Stimulated activated CD4-positive, alpha-beta T cell treated with anti-CD3 and anti-CD28 coated beads, Interleukin-15, amount 100 ng/mL, for 1 hour (primary cell): ENCODE data around the gene SPATA46.
"Not testable (repeated sequence)": the region's sequence is repeated elsewhere in the genome, so short reads cannot be mapped to it uniquely, and the experiment has no call there.

ENCODE experiments used
- DNase-seq, 2 donors: peaks; one replicate each; pipeline ENCODE4 v3.0.0-alpha.2; 2020; ENCODE audit warnings: low read depth in 1 of 2, low spot score in 1 of 2

SPATA46 gene

GRCh38 chr1:162358928-162359327 lies 17.7 kb downstream of the SPATA46 start:
- DNase-seq = no peak

DNA sequence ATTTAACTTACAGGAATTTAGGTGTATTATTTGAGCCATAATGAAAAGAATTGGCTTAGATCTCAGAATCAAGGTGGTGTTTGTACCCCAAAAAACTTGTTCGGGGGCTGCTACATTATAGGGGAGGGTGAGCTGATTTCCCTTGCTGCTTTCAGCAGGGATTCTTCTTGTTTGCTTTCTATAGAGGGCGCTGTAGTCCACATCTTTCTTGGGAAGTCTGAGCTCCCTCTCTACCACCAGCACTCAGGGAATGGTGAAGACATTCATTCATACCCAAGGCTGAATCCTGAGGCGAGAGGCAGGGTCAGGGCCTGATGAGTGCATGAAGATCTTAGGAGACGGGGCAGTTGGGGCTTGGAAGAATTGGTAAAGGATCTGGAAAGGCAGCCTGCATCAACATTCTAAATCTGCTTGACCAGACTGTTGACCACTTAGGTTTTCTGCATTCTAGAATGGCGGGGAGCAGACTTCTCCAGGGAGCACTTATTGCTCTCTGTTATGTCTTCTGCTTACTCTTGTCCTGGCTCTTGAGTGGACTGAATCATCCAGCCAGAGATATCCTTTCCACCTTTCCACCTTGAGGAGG lies 18.9 kb downstream of the SPATA46 start:
- no peak for DNase-seq

GRCh38 chr1:162353702-162354101 lies 23.0 kb downstream of the SPATA46 start:
- no peak for DNase-seq

- no peak for DNase-seq
Observed at GRCh38 chr1:162353078-162353477, 23.6 kb downstream of the SPATA46 start.

- not testable (repeated sequence) for DNase-seq
Observed at GRCh38 chr1:162351874-162352273, 24.8 kb downstream of the SPATA46 start.

GRCh38 chr1:162351246-162351842 lies 25.3 kb downstream of the SPATA46 start:
- DNase-seq = no peak

DNA sequence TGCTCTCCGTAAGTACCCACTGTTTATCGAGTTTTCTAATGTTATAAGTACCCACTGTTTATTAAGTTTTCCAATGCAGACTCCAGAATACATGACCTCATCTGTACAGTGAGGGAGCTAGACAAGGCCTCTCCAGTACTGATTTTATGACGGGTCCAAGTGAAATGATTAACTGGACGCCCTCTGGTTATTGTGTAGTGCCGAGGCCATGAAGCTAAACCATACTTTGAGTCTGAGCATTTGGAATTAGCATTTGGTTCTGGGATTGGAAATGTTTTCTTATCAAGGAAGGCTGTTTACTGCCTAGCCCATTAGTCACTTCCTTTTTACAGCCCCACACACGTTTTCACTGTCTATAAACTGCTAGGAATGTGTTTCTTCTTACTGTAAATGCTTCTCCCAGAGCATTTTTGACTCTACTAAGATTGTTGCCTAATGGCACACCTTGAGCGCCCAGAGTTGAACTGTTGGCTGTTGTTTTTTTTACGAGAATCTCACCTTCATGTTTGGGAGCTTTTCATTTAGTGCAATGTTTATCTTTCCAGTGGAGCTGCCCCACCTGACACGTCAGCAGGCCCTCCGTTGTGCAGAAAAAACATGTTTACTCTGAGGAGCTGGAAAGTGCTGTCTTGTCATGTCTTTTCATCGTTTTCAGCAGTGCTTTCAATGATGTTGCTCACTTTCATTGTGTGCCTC lies 26.9 kb downstream of the SPATA46 start:
- DNase-seq = no peak

DNA sequence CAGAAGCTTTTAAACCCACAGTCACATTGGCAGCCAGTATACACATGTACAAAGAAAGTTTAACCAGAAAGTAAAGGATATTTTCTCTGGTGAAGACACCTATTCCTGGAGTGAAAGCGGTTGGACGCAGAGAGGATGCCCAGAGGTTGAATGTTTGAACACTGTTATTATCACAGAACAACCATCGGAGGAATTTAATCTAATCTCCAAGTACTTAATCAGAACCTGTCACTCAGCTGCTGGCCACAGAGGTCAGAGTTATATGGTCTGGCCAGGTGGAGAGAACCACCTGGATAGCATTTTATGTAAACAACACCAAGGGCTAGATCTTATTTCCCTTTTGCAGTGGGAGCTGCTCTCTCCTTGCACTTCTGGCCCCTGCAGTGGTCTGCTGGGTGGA lies 29.4 kb downstream of the SPATA46 start:
- no peak for DNase-seq

DNA sequence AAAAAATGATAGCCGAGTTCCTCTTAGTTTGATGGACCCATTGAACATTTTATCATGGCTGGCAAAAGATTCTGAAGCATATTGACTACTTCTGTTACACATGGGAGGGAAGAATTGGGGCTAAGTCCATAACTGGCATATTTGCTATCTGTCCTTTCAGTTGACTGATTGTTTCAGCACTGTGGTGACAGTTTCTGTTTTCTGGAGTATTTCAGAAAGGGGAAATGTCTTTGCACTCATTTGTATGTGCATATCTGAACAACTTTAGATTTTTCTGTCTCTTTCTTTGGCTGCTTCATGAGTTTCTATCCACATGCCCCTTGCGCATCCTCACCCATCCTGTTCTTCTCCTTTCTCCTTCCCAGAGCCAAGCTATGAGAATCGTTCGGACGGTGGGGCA lies 33.2 kb downstream of the SPATA46 start:
- no peak for DNase-seq

DNA sequence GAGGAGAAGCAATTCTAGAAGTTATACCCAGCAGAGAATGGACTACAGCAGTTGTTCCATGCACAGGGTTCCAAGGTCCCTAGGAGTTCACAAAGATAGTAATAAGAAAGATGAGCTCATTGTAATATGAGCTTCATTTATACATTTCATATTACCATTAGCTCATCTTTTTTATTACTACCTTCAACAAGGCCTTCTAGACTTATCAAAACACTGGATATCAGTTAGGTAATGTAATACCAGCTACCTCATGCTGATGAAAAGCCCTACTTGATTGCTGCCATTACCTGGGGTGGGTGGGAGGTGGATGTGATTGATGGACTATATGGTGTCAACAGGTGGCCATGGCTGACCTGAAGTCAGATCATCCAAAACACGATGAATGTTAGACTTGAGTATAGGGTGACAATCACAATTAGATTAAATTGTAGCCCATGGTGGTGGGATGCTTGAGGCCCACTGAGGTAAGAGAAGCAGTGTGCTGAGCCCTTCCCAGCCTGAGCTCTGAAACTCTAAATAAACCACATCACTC lies 34.1 kb downstream of the SPATA46 start:
- DNase-seq = no peak

DNA sequence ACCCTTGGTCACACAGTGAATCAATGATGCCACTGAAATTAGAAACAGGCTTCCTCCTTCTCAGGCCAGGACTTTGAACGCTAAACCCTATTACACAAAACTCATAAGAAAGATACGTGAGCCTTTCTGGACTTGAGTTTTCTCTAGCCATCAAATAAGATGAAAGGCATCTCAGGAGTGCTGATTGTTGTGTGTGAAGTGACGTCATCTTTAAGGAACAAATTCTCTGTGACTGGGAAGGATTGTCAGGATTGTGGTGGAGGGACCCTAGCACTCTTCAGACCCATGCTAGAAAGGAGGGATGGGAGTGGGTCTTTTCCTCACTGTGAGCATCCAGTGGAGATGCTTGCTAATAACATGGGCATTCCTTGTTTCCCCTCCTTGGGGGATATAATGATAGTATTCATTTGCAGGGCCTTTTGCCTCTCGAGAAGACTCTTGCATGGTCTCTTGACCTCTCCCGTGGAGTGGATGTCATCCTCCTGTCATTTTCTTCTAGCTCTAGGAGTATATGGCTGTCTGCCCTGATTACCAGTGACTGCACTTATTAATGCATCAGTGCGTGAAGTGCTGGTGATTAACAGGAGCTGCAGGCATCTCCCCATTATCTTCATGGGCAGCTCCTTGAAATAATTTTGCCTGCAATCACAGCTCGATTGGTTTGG lies 39.9 kb downstream of the SPATA46 start:
- no peak for DNase-seq

- no peak for DNase-seq
Observed at GRCh38 chr1:162335126-162335525, 41.5 kb downstream of the SPATA46 start.

DNA sequence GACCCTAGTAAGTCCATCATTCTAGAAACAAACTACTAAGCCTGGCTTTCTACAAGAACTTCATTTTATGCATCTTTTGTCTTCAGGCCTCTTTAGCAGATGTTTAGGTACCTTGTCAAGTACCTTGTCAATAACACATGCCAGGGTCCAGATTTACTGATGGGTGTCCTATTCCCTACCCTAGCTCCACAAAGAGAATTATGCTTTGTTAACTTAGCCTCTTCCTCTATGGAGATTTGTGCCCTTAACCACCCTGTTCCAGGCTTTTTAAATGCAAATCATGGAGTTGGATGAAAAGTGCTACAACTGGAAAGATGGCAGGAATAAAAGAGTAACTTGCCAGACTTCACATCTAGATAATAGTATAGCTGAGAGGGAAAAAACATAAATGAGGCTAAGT lies 42.7 kb downstream of the SPATA46 start:
- no peak for DNase-seq

- no peak for DNase-seq
Observed at GRCh38 chr1:162329826-162330225, 46.8 kb downstream of the SPATA46 start.

DNA sequence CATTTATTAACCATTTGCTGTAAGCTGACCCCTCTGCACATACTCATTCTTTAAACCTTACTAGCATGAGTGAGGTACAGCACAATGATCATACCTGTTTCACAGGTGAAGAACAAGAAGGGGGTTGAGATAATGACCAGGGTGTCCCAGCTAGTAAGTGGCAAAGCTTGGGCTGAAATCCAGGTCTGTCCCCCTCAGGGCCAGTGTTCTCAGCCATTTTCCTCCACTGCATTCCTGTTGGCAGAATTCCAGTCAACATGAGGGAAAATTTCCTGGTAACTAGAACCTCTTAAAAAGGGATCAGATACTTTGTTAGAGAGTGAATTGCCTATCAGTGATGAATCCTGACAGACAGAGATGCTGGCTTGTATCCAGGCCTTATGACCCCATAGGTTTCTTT lies 48.1 kb downstream of the SPATA46 start:
- no peak for DNase-seq

DNA sequence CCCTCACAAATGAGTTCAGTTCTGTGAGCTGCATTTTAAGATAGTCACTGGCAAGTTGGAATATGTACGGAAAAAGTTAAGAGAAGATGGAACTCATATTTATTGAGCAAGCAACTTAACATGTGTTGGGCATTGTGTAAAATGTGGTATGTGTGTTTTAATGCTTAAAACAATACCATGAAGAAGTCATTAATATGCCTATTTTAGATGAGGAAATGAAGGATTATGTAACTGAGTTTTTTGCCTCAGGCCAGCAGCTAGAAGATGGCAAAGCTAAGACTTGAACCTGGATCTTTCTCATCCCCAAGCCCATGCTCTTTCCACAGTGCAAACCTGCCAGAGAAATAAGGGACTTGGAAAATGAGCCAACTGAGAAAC lies 48.9 kb downstream of the SPATA46 start:
- no peak for DNase-seq

DNA sequence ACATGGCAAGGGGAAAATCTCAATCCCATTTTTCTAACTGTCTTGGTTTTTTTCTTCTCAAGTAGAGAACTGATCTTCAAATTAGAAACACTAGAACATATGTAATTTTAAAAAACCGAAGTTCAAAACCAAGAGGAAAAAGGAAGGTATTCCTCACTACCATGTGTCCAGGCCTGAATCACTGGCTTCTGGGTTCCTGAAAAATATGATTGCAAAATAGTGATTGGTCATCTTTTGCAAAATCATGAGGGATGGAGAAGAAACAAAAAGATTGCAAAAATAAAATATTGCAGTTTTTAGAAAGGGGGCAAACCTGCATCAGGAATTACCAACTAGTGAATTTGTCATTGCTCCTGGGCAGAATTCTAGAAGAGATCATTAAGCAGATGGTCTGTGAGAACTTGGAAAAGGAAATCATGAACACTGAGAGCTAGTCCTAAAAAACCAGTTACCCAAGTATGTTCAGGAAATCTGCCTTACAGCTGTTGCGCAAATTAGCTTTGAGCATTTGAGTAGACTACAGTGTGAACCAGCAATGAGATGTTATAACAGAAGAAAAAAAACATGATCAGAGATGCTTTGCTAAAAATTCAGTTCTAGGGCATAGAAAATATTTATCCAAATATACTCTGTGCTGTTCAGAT lies 49.4 kb downstream of the SPATA46 start:
- DNase-seq = no peak

- DNase-seq = no peak
Observed at GRCh38 chr1:162326559-162326958, 50.1 kb downstream of the SPATA46 start.

GRCh38 chr1:162324396-162324795 lies 52.3 kb downstream of the SPATA46 start:
- no peak for DNase-seq
